Neural cell (in vitro differentiated cells): ENCODE measurements around the gene CHRM1. TPM values are rescaled to one million over a fixed set of nuclear protein-coding genes. Genes with fewer than 3 reads are reported as not detected.

ENCODE experiments used
- H2AFZ ChIP-seq: fragments of 200-600, 300-800 bp; sonication (generic), shearing (Covaris generic); 2 replicates; pipeline ENCODE4 v1.6.0; 2014; ENCODE audit warnings: low read depth, mild to moderate bottlenecking, antibody characterized with exemption, low read length, moderate library complexity
- H3F3A ChIP-seq: fragments of 200-600 bp; shearing (Covaris generic); 2 replicates; pipeline ENCODE4 v1.6.1; 2016; ENCODE audit warnings: mild to moderate bottlenecking, moderate library complexity, mixed read lengths, antibody characterized with exemption, low read length; ENCODE audit not compliant: insufficient read depth, poor library complexity, severe bottlenecking
- H3K27ac ChIP-seq: fragments of 200-600, 300-800 bp; sonication (generic), shearing (Covaris generic); 2 replicates; pipeline ENCODE4 v1.5.1; 2014; ENCODE audit warnings: mild to moderate bottlenecking, low read length, moderate library complexity
- H3K27me3 ChIP-seq: fragments of 300-800, 200-600 bp; sonication (generic), shearing (Covaris generic); 2 replicates; pipeline ENCODE4 v1.6.0; 2014; ENCODE audit warnings: mild to moderate bottlenecking, low read depth, low read length, moderate library complexity; ENCODE audit not compliant: insufficient read depth
- H3K36me3 ChIP-seq: fragments of 300-800, 200-600 bp; sonication (generic), shearing (Covaris generic); 2 replicates; pipeline ENCODE4 v1.5.1; 2014; ENCODE audit warnings: mild to moderate bottlenecking, antibody characterized with exemption, low read length, moderate library complexity; ENCODE audit not compliant: insufficient read depth
- H3K4me2 ChIP-seq: fragments of 300-800, 200-600 bp; sonication (generic), shearing (Covaris generic); 2 replicates; pipeline ENCODE4 v1.6.0; 2014; ENCODE audit warnings: mild to moderate bottlenecking, low read length
- H3K4me3 ChIP-seq: fragments of 300-800, 200-600 bp; sonication (generic), shearing (Covaris generic); 2 replicates; pipeline ENCODE4 v1.5.1; 2014; ENCODE audit warnings: mild to moderate bottlenecking, low read length, moderate library complexity
- H3K79me2 ChIP-seq: fragments of 200-600 bp; shearing (Covaris generic); replicated peaks from 2 replicates; pipeline ENCODE4 v1.6.0; 2014; ENCODE audit warnings: mild to moderate bottlenecking, low read length, moderate library complexity; ENCODE audit not compliant: insufficient read depth
- H3K9ac ChIP-seq: fragments of 300-800, 200-600 bp; sonication (generic), shearing (Covaris generic); 2 replicates; pipeline ENCODE4 v1.6.1; 2016; ENCODE audit warnings: mild to moderate bottlenecking, low read length, mixed read lengths
- H3K9me2 ChIP-seq: fragments of 200-600 bp; shearing (Covaris generic); 2 replicates; pipeline ENCODE4 v1.6.1; 2016; ENCODE audit warnings: mild to moderate bottlenecking, low read length, mixed read lengths; ENCODE audit not compliant: insufficient read depth
- H3K9me3 ChIP-seq: fragments of 200-600, 300-800 bp; sonication (generic), shearing (Covaris generic); 2 replicates; pipeline ENCODE4 v1.6.1; 2016; ENCODE audit warnings: mild to moderate bottlenecking, mixed run types, low read length, moderate library complexity, mixed read lengths
- H4K20me1 ChIP-seq: fragments of 200-600 bp; shearing (Covaris generic); 2 replicates; pipeline ENCODE4 v1.6.1; 2016; ENCODE audit warnings: mild to moderate bottlenecking, mixed run types; ENCODE audit not compliant: insufficient read depth
- EP300 ChIP-seq: fragments of 450-650 bp; conservative IDR thresholded peaks from 2 replicates; pipeline ENCODE4 v1.6.1; 2014; ENCODE audit warnings: antibody characterized with exemption, mild to moderate bottlenecking, moderate library complexity; ENCODE audit not compliant: poor library complexity, severe bottlenecking
- EZH2 ChIP-seq: fragments of 200-600, 300-800 bp; shearing (Covaris generic), sonication (generic); IDR thresholded peaks from 2 replicates; pipeline ENCODE4 v1.6.1; 2014; ENCODE audit warnings: antibody characterized with exemption, low read length, borderline replicate concordance, mild to moderate bottlenecking; ENCODE audit not compliant: insufficient read depth, poor library complexity, severe bottlenecking
- MXI1 ChIP-seq: fragments of 450-650 bp; conservative IDR thresholded peaks from 2 replicates; pipeline ENCODE4 v1.6.1; 2014; ENCODE audit warnings: antibody characterized with exemption, mild to moderate bottlenecking; ENCODE audit not compliant: poor library complexity, severe bottlenecking
- POLR2AphosphoS5 ChIP-seq: IDR thresholded peaks from 2 replicates; pipeline ENCODE4 v1.6.1; 2012
- RAD21 ChIP-seq: fragments of 450-650 bp; conservative IDR thresholded peaks from 2 replicates; pipeline ENCODE4 v1.6.1; 2014; ENCODE audit warnings: antibody characterized with exemption, mild to moderate bottlenecking, moderate library complexity
- SMC3 ChIP-seq: fragments of 450-650 bp; conservative IDR thresholded peaks from 2 replicates; pipeline ENCODE4 v1.6.1; 2014; ENCODE audit warnings: antibody characterized with exemption, mild to moderate bottlenecking, moderate library complexity; ENCODE audit not compliant: poor library complexity
- TAF1 ChIP-seq: IDR thresholded peaks from 2 replicates; pipeline ENCODE4 v1.6.1; 2012; ENCODE audit warnings: low read depth
- polyA plus RNA-seq: library from polyadenylated mRNA; depleted of rRNA; stranded (reverse); fragments of >200 nt; gene quantifications from 2 replicates; pipeline ENCODE4 v1.2.3, GENCODE V29; 2014
- TF ChIP-seq, protein P1 (sequence below): IDR thresholded peaks from 2 replicates; pipeline ENCODE4 v1.6.1; 2012; ENCODE audit warnings: borderline replicate concordance
- TF ChIP-seq, protein P2 (sequence below): fragments of 450-650 bp; IDR thresholded peaks from 2 replicates; pipeline ENCODE4 v1.5.1; 2014; ENCODE audit warnings: antibody characterized with exemption, mild to moderate bottlenecking, moderate library complexity; ENCODE audit not compliant: poor library complexity, severe bottlenecking

CHRM1 gene
- polyA plus RNA-seq, 1 donor from 2014 or later = not detected

DNA sequence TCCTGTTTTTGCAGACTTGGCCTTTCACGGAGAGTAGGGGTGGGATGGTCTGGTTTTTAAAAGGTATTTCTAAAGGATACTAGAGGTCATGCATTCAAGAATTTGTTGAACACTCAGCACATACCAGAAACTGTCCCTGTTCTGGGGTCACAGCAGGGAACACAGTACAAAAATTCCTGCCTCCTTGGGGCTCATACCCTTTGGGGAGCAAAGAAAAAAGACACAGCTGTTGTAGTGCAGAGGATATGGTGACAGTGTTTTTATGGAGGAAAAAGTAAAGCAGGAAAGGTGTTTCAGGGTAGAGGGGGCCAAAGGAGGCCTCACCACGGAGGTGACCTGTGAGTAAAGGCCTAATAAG lies 32.1 kb downstream of the CHRM1 start:
- H4K20me1 ChIP-seq = no peaks in the 10 kb centered on the region
- peaks cover 8% of the 10 kb centered on the region for H3K36me3 ChIP-seq

DNA sequence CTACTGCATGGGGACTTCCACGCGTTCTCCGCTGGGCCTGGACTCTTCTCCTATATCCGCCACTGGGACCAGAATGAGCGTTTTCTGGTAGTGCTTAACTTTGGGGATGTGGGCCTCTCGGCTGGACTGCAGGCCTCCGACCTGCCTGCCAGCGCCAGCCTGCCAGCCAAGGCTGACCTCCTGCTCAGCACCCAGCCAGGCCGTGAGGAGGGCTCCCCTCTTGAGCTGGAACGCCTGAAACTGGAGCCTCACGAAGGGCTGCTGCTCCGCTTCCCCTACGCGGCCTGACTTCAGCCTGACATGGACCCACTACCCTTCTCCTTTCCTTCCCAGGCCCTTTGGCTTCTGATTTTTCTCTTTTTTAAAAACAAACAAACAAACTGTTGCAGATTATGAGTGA lies 32.8 kb downstream of the CHRM1 start:
- H3K36me3 ChIP-seq = peaks cover 8% of the 10 kb centered on the region
- H4K20me1 ChIP-seq = no peaks in the 10 kb centered on the region
- no peaks in the 10 kb centered on the region for H3F3A ChIP-seq
- no peaks in the 10 kb centered on the region for H3K27me3 ChIP-seq
- no peaks in the 10 kb centered on the region for H3K9me2 ChIP-seq
- no peak overlapping the region for H3K4me3 ChIP-seq
- no peak overlapping the region for H3K4me2 ChIP-seq
- peaks cover 18% of the 10 kb centered on the region for H3K79me2 ChIP-seq
- no peak overlapping the region for H3K9ac ChIP-seq
- H3K27ac ChIP-seq = no peak overlapping the region
- H3K9me3 ChIP-seq = no peaks in the 10 kb centered on the region
- H2AFZ ChIP-seq = no peak overlapping the region
- TF ChIP-seq TAF1 = no peak
- no peak for TF ChIP-seq POLR2AphosphoS5
- TF ChIP-seq RAD21 = no peak
- TF ChIP-seq, protein P1, sequence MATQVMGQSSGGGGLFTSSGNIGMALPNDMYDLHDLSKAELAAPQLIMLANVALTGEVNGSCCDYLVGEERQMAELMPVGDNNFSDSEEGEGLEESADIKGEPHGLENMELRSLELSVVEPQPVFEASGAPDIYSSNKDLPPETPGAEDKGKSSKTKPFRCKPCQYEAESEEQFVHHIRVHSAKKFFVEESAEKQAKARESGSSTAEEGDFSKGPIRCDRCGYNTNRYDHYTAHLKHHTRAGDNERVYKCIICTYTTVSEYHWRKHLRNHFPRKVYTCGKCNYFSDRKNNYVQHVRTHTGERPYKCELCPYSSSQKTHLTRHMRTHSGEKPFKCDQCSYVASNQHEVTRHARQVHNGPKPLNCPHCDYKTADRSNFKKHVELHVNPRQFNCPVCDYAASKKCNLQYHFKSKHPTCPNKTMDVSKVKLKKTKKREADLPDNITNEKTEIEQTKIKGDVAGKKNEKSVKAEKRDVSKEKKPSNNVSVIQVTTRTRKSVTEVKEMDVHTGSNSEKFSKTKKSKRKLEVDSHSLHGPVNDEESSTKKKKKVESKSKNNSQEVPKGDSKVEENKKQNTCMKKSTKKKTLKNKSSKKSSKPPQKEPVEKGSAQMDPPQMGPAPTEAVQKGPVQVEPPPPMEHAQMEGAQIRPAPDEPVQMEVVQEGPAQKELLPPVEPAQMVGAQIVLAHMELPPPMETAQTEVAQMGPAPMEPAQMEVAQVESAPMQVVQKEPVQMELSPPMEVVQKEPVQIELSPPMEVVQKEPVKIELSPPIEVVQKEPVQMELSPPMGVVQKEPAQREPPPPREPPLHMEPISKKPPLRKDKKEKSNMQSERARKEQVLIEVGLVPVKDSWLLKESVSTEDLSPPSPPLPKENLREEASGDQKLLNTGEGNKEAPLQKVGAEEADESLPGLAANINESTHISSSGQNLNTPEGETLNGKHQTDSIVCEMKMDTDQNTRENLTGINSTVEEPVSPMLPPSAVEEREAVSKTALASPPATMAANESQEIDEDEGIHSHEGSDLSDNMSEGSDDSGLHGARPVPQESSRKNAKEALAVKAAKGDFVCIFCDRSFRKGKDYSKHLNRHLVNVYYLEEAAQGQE = no peak
- no peak for TF ChIP-seq SMC3
- TF ChIP-seq, protein P2, sequence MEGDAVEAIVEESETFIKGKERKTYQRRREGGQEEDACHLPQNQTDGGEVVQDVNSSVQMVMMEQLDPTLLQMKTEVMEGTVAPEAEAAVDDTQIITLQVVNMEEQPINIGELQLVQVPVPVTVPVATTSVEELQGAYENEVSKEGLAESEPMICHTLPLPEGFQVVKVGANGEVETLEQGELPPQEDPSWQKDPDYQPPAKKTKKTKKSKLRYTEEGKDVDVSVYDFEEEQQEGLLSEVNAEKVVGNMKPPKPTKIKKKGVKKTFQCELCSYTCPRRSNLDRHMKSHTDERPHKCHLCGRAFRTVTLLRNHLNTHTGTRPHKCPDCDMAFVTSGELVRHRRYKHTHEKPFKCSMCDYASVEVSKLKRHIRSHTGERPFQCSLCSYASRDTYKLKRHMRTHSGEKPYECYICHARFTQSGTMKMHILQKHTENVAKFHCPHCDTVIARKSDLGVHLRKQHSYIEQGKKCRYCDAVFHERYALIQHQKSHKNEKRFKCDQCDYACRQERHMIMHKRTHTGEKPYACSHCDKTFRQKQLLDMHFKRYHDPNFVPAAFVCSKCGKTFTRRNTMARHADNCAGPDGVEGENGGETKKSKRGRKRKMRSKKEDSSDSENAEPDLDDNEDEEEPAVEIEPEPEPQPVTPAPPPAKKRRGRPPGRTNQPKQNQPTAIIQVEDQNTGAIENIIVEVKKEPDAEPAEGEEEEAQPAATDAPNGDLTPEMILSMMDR = no peak
- no peak for TF ChIP-seq MXI1
- no peak for TF ChIP-seq EP300
- no peak for TF ChIP-seq EZH2

More for the DNA sequence above, 32.1 kb downstream of the CHRM1 start:
- Histone ChIP-seq H3K27ac (no peak overlapping the region), H3K4me3 (no peak overlapping the region), H3K4me2 (no peak overlapping the region), H3K9me3 (no peaks in the 10 kb centered on the region), H3F3A (no peaks in the 10 kb centered on the region), H3K27me3 (no peaks in the 10 kb centered on the region), H2AFZ (no peak overlapping the region), H3K79me2 (peaks cover 11% of the 10 kb centered on the region), H3K9me2 (no peaks in the 10 kb centered on the region), H3K9ac (no peak overlapping the region)
- TF ChIP-seq POLR2AphosphoS5 = no peak
- TF ChIP-seq, protein P2 = no peak
- no peak for TF ChIP-seq RAD21
- TF ChIP-seq, protein P1 = no peak
